ENCODE data around the gene UST.
"Not testable (repeated sequence)": the region's sequence is repeated elsewhere in the genome, so short reads cannot be mapped to it uniquely, and the experiment has no call there.

The UST gene

DNA sequence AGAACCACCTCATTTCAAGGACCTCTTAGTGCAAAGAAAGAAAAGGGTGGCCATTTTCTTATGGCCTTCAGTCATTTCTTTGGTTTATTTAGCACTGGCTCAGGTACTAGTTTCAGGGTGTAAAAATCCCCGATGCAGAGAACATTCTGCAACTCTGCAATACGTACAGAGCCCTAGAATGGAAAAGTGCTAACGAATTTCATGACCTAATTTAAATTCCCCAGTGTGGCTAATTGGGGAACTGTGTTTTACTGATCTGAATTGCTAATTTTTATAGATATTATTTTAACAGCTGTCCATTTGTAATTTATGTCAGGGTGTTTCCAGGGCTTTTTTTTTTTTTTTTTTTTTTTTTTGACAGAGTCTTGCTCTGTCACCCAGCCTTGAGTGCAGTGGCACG, 160.7 kb downstream of the UST start:
- DNase-seq: no peak

- no peak for DNase-seq
Observed at GRCh38 chr6:148912252-148912651, 165.4 kb downstream of the UST start.

- no peak for DNase-seq
Observed at GRCh38 chr6:148915810-148916209, 169.0 kb downstream of the UST start.

- not testable (repeated sequence) for DNase-seq
Observed at GRCh38 chr6:148916485-148916884, 169.7 kb downstream of the UST start.

- DNase-seq: no peak
Observed at GRCh38 chr6:148924226-148925012, 177.6 kb downstream of the UST start.

GRCh38 chr6:148925701-148926100, 178.9 kb downstream of the UST start:
- DNase-seq: no peak

DNA sequence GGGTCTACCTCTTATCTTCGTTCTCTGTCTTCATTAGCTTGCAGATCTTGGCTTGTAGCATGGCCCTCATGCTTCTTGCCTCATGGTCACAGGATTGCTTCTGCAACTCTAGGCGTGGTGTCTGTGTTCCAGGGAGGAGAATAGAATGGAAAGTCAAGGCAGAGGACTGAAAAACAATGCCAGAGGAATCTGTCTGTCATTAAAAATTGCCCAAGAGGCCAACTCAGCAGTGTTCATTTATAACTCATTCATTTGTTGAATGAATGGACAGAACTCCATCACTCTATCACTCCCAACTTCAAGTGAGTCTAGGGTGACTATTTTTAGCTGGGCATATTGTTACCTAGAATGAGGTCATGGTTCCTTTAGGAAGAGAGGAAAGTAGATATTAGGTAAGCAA, 179.6 kb downstream of the UST start:
- no peak for DNase-seq

DNA sequence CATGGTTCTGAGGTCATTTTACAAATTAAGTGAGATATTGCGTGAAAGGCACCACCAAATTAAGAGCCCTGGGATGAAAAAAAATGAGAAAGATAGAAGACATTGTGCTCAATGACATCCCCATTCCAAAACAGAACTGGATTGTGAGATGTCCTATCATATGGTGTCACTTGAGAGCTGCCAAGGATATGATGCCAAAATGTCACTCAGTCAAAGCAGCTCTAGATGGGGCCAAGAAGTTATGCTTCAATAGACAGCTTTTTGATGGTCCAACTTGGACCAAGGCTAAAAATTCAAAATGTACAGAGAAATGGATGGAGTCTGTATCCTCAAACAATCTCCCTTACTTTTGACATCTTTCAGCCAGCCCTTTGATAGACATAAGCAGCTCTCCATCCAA, 180.8 kb downstream of the UST start:
- no peak for DNase-seq

DNA sequence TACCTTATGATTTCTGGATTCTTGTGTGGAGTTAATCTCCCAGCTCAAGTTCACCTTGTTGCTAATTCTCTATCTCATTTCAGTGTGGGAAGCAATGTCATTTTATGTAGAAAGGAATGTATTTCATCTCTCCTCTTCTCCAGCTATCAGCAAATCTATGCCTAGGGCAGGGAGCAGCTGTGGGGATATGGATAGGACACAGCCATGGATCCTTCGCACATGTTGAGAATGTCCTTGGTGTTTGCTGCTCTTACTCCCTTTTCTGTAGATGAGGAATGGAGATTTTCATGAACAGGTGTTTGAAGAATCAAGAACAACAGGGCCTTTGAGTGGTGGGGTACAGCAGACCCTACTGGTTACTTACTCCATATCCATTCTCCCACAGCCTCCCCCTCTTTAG, 182.0 kb downstream of the UST start:
- DNase-seq: no peak

GRCh38 chr6:148932208-148932607, 185.4 kb downstream of the UST start:
- DNase-seq: no peak

DNA sequence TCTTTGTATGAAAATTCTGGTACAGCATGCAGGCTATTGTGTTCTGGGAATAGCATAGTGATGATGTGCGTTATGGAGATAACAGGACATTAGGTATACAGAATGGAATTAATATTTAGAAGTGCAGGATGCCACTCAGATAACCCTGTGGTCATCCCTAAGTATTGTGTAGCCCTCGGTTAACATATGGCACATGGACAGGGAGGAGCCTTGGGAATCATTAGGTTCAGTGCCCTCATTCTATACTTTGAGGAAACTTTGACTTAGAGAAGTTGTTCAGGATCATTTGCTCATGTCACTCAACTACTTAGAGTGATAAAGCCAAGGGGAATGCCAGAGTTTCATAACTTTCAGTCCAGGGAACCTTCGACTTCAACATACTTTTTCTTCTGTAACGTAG, 185.9 kb downstream of the UST start:
- no peak for DNase-seq

DNA sequence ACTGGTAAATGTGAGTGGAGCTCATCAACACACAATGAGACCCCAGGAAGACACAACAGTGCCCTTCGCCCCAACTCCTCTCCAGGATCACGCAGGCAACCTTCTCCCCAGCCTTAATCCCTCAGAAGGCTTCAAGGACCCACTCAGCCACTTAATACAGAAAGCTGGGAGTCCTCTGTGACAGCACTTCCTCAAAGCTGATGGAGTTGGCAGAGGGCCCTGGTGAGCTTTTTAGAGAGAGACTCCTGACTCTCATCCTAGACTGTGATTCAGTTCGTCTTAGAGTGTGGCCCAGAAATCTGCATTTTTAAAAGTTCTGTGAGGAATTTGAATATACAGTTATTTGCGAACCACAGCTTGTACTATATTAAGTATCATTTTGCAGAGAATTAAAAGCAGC, 187.7 kb downstream of the UST start:
- no peak for DNase-seq

- DNase-seq: no peak
Observed at GRCh38 chr6:148934961-148935360, 188.1 kb downstream of the UST start.

- DNase-seq: no peak
Observed at GRCh38 chr6:148935705-148936435, 189.0 kb downstream of the UST start.

GRCh38 chr6:148943451-148943850, 196.6 kb downstream of the UST start:
- no peak for DNase-seq

- DNase-seq: no peak
Observed at GRCh38 chr6:148944608-148945007, 197.8 kb downstream of the UST start.

DNA sequence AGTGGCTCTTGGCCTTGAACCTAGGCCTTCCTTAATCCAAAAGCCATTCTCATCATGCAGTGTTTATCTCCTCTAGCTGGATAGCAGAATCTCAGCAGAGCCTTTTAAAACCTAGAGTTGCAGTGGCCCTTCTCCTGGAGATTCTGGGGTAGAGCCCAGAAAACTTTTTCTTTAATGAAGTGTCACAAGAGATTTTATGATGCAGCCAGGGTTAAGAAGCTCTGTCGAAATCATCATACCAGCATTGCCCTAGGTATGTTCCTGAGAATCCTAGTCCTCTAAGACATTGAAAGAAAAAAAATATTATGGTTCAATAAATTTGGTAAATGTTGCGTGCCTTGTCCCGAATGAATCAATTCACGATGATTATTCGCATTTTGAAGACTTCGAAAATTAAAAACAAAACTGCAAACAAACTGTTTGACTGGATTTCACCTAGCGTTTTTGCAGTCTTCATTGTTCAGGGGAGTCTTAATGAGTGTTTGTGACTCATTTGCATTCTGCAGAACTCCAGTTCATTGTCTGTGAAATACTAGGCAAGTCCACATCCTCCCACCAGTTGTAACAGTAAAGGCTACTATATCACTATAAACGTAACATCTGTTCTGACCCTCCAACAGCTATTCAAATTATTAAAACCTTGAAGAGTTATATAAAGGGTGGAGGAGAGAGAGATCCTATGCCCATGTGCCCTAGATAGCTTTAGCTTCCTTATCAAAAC, 198.6 kb downstream of the UST start:
- no peak for DNase-seq

GRCh38 chr6:148947621-148948444, 201.0 kb downstream of the UST start:
- DNase-seq: peak; percentile 45 to 57

DNA sequence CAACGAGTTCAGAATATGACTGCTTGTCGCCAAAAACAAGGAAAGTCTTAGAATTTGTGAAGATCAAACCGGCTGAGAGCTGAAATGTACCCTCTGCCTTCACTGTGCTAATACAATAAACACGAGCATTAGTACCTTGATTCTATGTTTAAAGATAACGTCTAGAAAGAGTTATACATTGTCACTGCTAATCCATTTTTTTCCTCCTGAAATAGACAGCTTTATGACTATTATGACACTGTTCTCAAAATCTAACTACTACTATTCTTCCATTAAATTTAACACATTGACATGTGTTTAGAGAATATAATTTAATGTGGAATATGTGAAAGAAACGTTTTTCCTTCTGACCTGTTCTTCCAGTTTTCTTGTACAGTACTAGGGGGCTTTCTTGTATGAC, 204.8 kb downstream of the UST start:
- no peak for DNase-seq

DNA sequence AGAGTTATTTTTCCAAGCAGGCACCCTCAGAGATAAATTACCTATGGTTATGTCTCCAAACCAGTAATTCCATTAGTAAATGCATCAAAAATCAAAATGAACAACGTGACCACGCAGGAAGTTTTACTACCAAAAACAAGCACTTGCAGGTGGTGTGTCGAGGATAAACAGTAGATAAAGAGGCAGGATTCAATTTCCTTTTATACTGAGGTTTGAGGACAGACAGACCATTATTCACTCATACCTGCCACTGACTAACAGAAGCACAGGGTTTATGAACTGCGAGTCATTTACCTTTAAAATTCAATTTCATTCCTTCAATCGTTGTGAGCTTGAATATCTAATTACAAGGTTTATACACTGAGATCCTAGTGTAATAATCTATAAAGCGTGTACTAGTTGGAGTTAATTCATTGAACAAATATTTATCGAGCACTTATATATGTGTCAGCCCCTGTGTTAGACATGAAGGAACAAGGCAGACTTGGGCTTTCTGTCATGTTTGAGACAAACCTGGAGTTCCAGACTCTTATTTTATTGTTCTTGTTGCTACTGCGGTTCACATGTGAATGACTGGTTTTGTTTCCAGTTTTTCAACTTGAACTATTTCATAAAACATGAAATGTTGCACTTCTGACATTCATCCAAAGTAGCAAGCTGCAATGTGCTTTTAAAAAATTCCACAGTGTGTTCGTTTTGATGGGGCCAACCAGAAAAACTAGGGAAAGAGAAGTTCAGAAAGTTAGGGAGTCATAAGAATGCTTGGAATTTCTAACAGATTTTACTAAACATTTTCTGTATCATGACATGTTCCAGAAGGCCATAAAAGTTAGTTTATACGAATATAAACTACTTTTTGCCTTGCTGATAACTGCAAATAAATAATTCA, 205.6 kb downstream of the UST start:
- no peak for DNase-seq

DNA sequence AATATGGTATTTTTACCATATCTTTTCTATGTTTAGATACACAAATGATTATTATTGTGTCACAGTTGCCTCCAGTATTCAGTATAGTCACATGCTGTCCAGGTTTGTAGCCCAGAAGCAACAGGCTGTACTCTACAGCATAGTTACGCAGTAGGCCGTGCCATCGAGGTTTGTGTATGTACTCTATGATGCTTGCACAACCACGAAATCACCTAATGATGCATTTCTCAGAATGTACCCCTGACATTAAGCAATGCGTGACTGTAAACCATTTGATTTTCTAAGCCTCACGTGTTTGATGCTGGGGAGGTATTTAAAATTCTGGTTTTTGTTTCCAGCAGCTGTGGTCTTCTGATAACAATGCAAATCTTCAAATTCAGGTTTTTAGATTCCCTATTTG, 207.6 kb downstream of the UST start:
- no peak for DNase-seq

DNA sequence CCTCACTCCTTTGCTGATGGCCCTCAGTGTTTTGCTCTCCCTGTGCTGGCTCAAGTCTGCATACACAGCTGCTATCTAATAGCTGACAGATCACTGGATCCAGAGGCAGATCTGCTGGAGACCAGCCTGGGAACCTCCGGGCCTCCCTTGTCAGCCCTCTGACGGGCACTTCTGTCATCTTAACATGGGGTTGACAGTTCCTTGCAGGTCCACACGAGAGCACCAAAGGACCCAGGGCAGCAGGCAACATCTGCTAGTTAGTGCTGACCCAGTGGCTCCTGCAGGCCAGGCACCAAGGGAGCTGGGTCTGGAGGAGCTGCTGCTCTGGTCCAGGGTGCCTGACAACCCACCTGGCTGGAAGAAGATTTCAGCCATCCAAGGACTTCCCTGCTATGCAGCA, 208.1 kb downstream of the UST start:
- DNase-seq: no peak

Measured in AML-193 (cell line).